ENCODE results near the gene TMEM106C. TPM values are rescaled to one million over a fixed set of nuclear protein-coding genes. Genes with fewer than 3 reads are reported as not detected.

TMEM106C gene
- polyA plus RNA-seq, 3 donors = 8.7 to 9.7 (median 9.0) TPM

- Mint-ChIP-seq H3K9me3 (no peaks in the 10 kb centered on the region), H3K4me3 (no peak overlapping the region), H3K4me1 (peaks cover 21% of the 10 kb centered on the region), H3K27ac (no peak overlapping the region), H3K36me3 (peaks cover 10 to 24% of the 10 kb centered on the region in 2 donors), H3K27me3 (ENCODE audit: low read depth in 3 of 3) (peaks cover 15 to 26% (median 16%) of the 10 kb centered on the region in 3 donors)
- H4K20me1 ChIP-seq (ENCODE audit: insufficient read depth, low read length) = no peaks in the 10 kb centered on the region
- intact Hi-C loops (cut with micrococcal nuclease) = loop anchor here in 1 of 2 donors (10.0 kb wide), 1 partner anchor 189 kb away; the partner anchor contains the start of gene ASB8
- peaks cover 9% of the 10 kb centered on the region for H3K79me2 ChIP-seq (ENCODE audit: insufficient read depth, low read length)
- no peak overlapping the region for H3K27ac ChIP-seq (ENCODE audit: low read depth in 1 of 2, low read length in 2 of 2)
- H3K4me3 ChIP-seq (replicated peaks in 1 of 3; ENCODE audit: low read depth in 2 of 3, low read length in 3 of 3) = no peak overlapping the region
- no peak overlapping the region for H3K4me2 ChIP-seq (replicated peaks; ENCODE audit: extremely low read depth, low read length, poor library complexity, severe bottlenecking)
- H3K9me3 ChIP-seq (replicated peaks in 1 of 2; ENCODE audit: control insufficient read depth in 1 of 2, insufficient read depth in 1 of 2, low read length in 2 of 2) = no peaks in the 10 kb centered on the region
- no peak overlapping the region for H3K9ac ChIP-seq (ENCODE audit: insufficient read depth, low read length, poor library complexity, severe bottlenecking)
- peaks cover 10 to 16% of the 10 kb centered on the region in 2 donors for H3K4me1 ChIP-seq (ENCODE audit: control insufficient read depth in 1 of 2, insufficient read depth in 2 of 2, low read length in 2 of 2)
- no peak overlapping the region for H2AFZ ChIP-seq (ENCODE audit: insufficient read depth, low read depth, low read length, poor library complexity, severe bottlenecking)
- no peak for TF ChIP-seq CTCF (IDR thresholded peaks at IDR 0.05)
- H3K36me3 ChIP-seq (replicated peaks in 1 of 2; ENCODE audit: control insufficient read depth in 1 of 2, insufficient read depth in 2 of 2, low read length in 2 of 2) = peaks cover 3 to 43% of the 10 kb centered on the region in 2 donors
- peaks cover 4 to 10% of the 10 kb centered on the region in 2 donors for H3K27me3 ChIP-seq (ENCODE audit: control insufficient read depth in 2 of 2, insufficient read depth in 2 of 2, low read length in 2 of 2)
- WGBS (ENCODE audit: insufficient coverage) = no CpG with 5 or more reads among the region's 3 CpGs
- no peak for DNase-seq
Observed at GRCh38 chr12:47965581-47965980, 2.2 kb downstream of the TMEM106C start.

GRCh38 chr12:47967461-47968321 lies 4.3 kb downstream of the TMEM106C start:
- Histone ChIP-seq H3K79me2 (ENCODE audit: insufficient read depth, low read length) (peaks cover 9% of the 10 kb centered on the region), H3K4me1 (ENCODE audit: control insufficient read depth in 1 of 2, insufficient read depth in 2 of 2, low read length in 2 of 2) (peaks cover 10 to 16% of the 10 kb centered on the region in 2 donors), H3K27me3 (ENCODE audit: control insufficient read depth in 2 of 2, insufficient read depth in 2 of 2, low read length in 2 of 2) (peaks cover under 1 to 2% of the 10 kb centered on the region in 2 donors), H3K36me3 (replicated peaks in 1 of 2; ENCODE audit: control insufficient read depth in 1 of 2, insufficient read depth in 2 of 2, low read length in 2 of 2) (peaks cover 3 to 43% of the 10 kb centered on the region in 2 donors), H2AFZ (ENCODE audit: insufficient read depth, low read depth, low read length, poor library complexity, severe bottlenecking) (no peak overlapping the region), H3K4me3 (replicated peaks in 1 of 3; ENCODE audit: low read depth in 2 of 3, low read length in 3 of 3) (no peak overlapping the region), H3K4me2 (replicated peaks; ENCODE audit: extremely low read depth, low read length, poor library complexity, severe bottlenecking) (no peak overlapping the region), H4K20me1 (ENCODE audit: insufficient read depth, low read length) (no peaks in the 10 kb centered on the region), H3K9me3 (replicated peaks in 1 of 2; ENCODE audit: control insufficient read depth in 1 of 2, insufficient read depth in 1 of 2, low read length in 2 of 2) (no peaks in the 10 kb centered on the region), H3K27ac (ENCODE audit: low read depth in 1 of 2, low read length in 2 of 2) (no peak overlapping the region), H3K9ac (ENCODE audit: insufficient read depth, low read length, poor library complexity, severe bottlenecking) (no peak overlapping the region)
- intact Hi-C loops (cut with micrococcal nuclease) = loop anchor here in 1 of 2 donors (10.0 kb wide), 1 partner anchor 187 kb away; the partner anchor contains the start of gene ASB8
- peaks cover 20% of the 10 kb centered on the region for H3K4me1 Mint-ChIP-seq
- TF ChIP-seq CTCF (IDR thresholded peaks at IDR 0.05) = no peak
- H3K4me3 Mint-ChIP-seq = no peak overlapping the region
- H3K36me3 Mint-ChIP-seq = peaks cover 10 to 27% of the 10 kb centered on the region in 2 donors
- H3K27ac Mint-ChIP-seq = peak overlapping the region in 1 of 7 donors; percentile 0
- peaks cover under 1 to 8% (median 2%) of the 10 kb centered on the region in 3 donors for H3K27me3 Mint-ChIP-seq (ENCODE audit: low read depth in 3 of 3)
- no peak for DNase-seq
- H3K9me3 Mint-ChIP-seq = no peaks in the 10 kb centered on the region
- no CpG with 5 or more reads among the region's 5 CpGs for WGBS (ENCODE audit: insufficient coverage)
